Smooth muscle cell (in vitro differentiated cells): ENCODE results near the gene ATG9A. TPM values are rescaled to one million over a fixed set of nuclear protein-coding genes. Genes with fewer than 3 reads are reported as not detected.

Source experiments
- DNase-seq: peaks from one replicate; lab custom pipeline; 2025; ENCODE audit not compliant: unreplicated experiment; lab: John Stamatoyannopoulos, UW
- H2AFZ ChIP-seq: fragments of 200-600 bp; sonication (generic); 2 replicates; pipeline ENCODE4 v1.6.0; 2016; ENCODE audit warnings: antibody characterized with exemption, low read depth, mild to moderate bottlenecking
- H3F3A ChIP-seq: fragments of 200-600 bp; sonication (generic); 2 replicates; pipeline ENCODE4 v1.6.0; 2017; ENCODE audit warnings: antibody characterized with exemption, low read depth
- H3K27ac ChIP-seq: fragments of 200-600 bp; sonication (generic); 2 replicates; pipeline ENCODE4 v1.5.1; 2016; ENCODE audit warnings: low read depth, mild to moderate bottlenecking
- H3K27me3 ChIP-seq: fragments of 200-600 bp; sonication (generic); 2 replicates; pipeline ENCODE4 v1.6.1; 2016; ENCODE audit warnings: low read depth, mild to moderate bottlenecking
- H3K36me3 ChIP-seq: fragments of 200-600 bp; sonication (generic); 2 replicates; pipeline ENCODE4 v1.5.1; 2016; ENCODE audit warnings: low read depth
- H3K4me1 ChIP-seq: fragments of 200-600 bp; sonication (generic); 2 replicates; pipeline ENCODE4 v1.5.1; 2016; ENCODE audit warnings: low read depth
- H3K4me2 ChIP-seq: fragments of 200-600 bp; sonication (generic); 2 replicates; pipeline ENCODE4 v1.6.0; 2016; ENCODE audit warnings: mild to moderate bottlenecking
- H3K4me3 ChIP-seq: fragments of 200-600 bp; sonication (generic); 2 replicates; pipeline ENCODE4 v1.5.1; 2016; ENCODE audit warnings: mild to moderate bottlenecking
- H3K79me2 ChIP-seq: fragments of 200-600 bp; sonication (generic); 2 replicates; pipeline ENCODE4 v1.6.0; 2016; ENCODE audit warnings: low read depth, mild to moderate bottlenecking
- H3K9ac ChIP-seq: fragments of 200-600 bp; sonication (generic); 2 replicates; pipeline ENCODE4 v1.6.0; 2016; ENCODE audit warnings: low read depth
- H3K9me3 ChIP-seq: fragments of 200-600 bp; sonication (generic); replicated peaks from 2 replicates; pipeline ENCODE4 v1.5.1; 2016; ENCODE audit warnings: low read depth
- H4K20me1 ChIP-seq: fragments of 200-600 bp; sonication (generic); 2 replicates; pipeline ENCODE4 v1.6.0; 2016; ENCODE audit warnings: low read depth
- CTCF ChIP-seq: fragments of 200-600 bp; sonication (generic); IDR thresholded peaks from 2 replicates; pipeline ENCODE4 v1.5.1; 2017; ENCODE audit warnings: borderline replicate concordance, mild to moderate bottlenecking, antibody characterized with exemption; ENCODE audit not compliant: insufficient read depth, poor library complexity, severe bottlenecking
- WGBS: methylation state at CpG from one replicate; pipeline ENCODE4 v1.1.7; 2016; ENCODE audit warnings: low lambda C conversion rate; 5-methylcytosine and 5-hydroxymethylcytosine counted together
- polyA plus RNA-seq: library from polyadenylated mRNA; unstranded; fragments of >200 nt; fragmentation: Nextera tagmentation; extraction: Ambion mirVana; gene quantifications from 2 replicates; pipeline ENCODE4 v1.2.1, GENCODE V29; 2016
- total RNA-seq: library from RNA; depleted of rRNA; stranded (reverse); fragments of >200 nt; gene quantifications from 2 replicates; pipeline ENCODE4 v1.2.3, GENCODE V29; 2014

ATG9A gene
- total and polyA plus RNA-seq, 2 experiments from 2014 or later = 58.1 to 61.6 TPM

DNA sequence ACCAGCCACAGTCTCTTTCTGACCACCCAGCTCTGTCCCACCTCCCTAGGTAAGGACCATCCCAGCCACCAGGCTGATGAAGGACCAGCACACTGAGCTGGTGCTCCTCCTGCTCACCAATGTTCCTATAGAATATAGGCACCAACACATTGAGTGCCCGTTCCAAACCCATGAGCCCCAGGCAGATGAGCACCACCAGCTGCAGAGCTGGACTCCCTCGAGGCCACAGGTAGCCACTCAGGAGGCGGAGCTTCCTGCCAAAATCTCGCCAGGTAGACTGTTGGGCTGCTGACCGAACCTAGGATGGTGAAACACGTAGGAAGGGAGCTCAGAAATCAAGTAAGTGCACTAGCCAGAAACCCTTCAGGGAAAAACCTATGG, 12.9 kb downstream of the ATG9A start:
- no peak overlapping the region for H2AFZ ChIP-seq

GRCh38 chr2:219215871-219216534, 13.4 kb downstream of the ATG9A start:
- Histone ChIP-seq H3K27ac (no peak overlapping the region), H3K27me3 (no peaks in the 10 kb centered on the region), H3K9ac (no peak overlapping the region), H3K79me2 (peaks cover 10% of the 10 kb centered on the region), H3K36me3 (no peaks in the 10 kb centered on the region), H3K4me3 (no peak overlapping the region), H3K4me2 (no peak overlapping the region), H4K20me1 (no peaks in the 10 kb centered on the region), H2AFZ (no peak overlapping the region), H3K4me1 (peaks cover 7% of the 10 kb centered on the region), H3F3A (peaks cover 14% of the 10 kb centered on the region), H3K9me3 (no peaks in the 10 kb centered on the region)
- no peak for TF ChIP-seq CTCF
- 98% methylated on average over 27 of the region's 27 CpGs for WGBS
- DNase-seq = no peak

More for the DNA sequence above, 12.9 kb downstream of the ATG9A start:
- 90% methylated on average over 6 of the region's 6 CpGs for WGBS
- Histone ChIP-seq H3K4me2 (no peak overlapping the region), H3K36me3 (no peaks in the 10 kb centered on the region), H3K27me3 (no peaks in the 10 kb centered on the region), H3K4me3 (no peak overlapping the region), H3K27ac (no peak overlapping the region), H3K79me2 (peaks cover 10% of the 10 kb centered on the region), H3F3A (peaks cover 14% of the 10 kb centered on the region), H3K9me3 (no peaks in the 10 kb centered on the region), H3K4me1 (peaks cover 7% of the 10 kb centered on the region), H3K9ac (no peak overlapping the region), H4K20me1 (no peaks in the 10 kb centered on the region)
- no peak for DNase-seq
- TF ChIP-seq CTCF = no peak

- Histone ChIP-seq H3K4me3 (no peak overlapping the region), H3K4me1 (peaks cover 7% of the 10 kb centered on the region), H3K79me2 (peaks cover 10% of the 10 kb centered on the region), H2AFZ (no peak overlapping the region), H3K27ac (no peak overlapping the region), H3K36me3 (no peaks in the 10 kb centered on the region), H3F3A (peaks cover 14% of the 10 kb centered on the region), H3K4me2 (no peak overlapping the region), H3K9ac (no peak overlapping the region), H3K9me3 (no peaks in the 10 kb centered on the region), H4K20me1 (no peaks in the 10 kb centered on the region), H3K27me3 (no peaks in the 10 kb centered on the region)
- TF ChIP-seq CTCF = no peak
- DNase-seq = no peak
- WGBS = 98% methylated on average over 6 of the region's 6 CpGs
Measured at GRCh38 chr2:219214786-219215185, 14.7 kb downstream of the ATG9A start.

- Histone ChIP-seq H3K27me3 (no peaks in the 10 kb centered on the region), H3K4me1 (peaks cover 5% of the 10 kb centered on the region), H3K9ac (no peak overlapping the region), H3K36me3 (no peaks in the 10 kb centered on the region), H4K20me1 (no peaks in the 10 kb centered on the region), H3K27ac (no peak overlapping the region), H2AFZ (no peak overlapping the region), H3F3A (peaks cover 8% of the 10 kb centered on the region), H3K79me2 (peaks cover 10% of the 10 kb centered on the region), H3K9me3 (no peaks in the 10 kb centered on the region), H3K4me2 (no peak overlapping the region), H3K4me3 (no peak overlapping the region)
- no peak for DNase-seq
- 99% methylated on average over 15 of the region's 15 CpGs for WGBS
- TF ChIP-seq CTCF = no peak
Measured at GRCh38 chr2:219214141-219214540, 15.3 kb downstream of the ATG9A start.
